ENCODE data around the gene CD244.
"Not testable (repeated sequence)": the region's sequence is repeated elsewhere in the genome, so short reads cannot be mapped to it uniquely, and the experiment has no call there.

The CD244 gene

DNA sequence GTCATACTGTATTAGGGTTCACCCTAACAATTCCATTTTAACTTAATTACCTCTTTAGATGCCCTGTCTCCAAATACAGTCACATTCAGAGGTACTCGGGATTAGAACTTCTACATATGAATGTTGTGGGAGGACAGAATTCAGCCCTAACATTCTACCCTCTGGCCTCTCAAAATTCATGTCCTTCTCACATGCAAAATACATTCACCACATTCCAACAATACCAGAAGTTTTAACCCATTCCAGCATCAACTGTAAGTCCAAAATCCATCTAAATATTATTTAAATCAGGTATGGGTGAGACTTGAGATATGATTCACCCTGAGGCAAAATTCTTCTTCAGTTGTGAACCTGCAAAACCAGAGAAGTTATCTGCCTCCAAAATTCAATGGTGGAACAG lies 52.2 kb downstream of the CD244 start:
- no peak for DNase-seq (ENCODE audit: low read depth)

DNA sequence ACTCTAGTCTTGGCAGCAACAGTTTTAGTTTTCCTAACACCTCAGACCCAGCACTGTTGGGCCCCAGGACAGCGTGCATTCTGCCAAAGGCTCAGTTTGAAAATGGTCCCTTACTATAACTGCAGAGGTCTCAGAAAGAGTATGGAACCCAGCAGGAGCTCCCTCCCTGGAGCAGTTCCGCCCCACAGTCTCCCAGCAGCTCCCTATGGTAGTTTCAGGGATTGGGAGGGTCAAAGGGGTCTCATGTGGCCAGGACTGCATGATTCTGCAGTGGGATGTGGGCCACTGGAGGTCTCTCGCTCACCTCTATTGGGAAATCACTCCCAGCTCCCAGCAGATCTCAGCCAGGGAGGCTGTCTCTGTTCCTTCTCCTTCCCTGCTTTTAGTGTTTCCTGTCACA lies 54.4 kb downstream of the CD244 start:
- no peak for DNase-seq (ENCODE audit: low read depth)

DNA sequence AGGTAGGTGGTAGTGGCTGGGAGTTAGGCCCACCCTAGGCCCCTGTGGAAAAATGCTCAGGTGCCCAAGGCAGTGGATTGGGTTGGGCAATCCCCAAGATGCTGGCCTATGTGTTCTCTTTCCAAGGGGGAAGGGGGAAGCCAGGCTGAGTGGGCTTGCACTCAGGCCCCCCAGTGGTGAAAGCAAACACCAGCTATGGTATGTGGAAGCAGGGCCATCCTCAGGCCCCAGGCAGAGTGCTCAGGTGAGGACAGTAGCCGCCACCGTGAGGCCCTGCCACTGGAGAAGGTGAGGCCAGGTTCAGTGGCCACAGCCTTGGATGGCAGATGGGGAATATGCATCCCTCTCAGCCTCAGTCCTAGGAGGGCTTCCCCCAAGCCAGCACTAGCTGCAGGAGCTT lies 54.9 kb downstream of the CD244 start:
- no peak for DNase-seq (ENCODE audit: low read depth)

DNA sequence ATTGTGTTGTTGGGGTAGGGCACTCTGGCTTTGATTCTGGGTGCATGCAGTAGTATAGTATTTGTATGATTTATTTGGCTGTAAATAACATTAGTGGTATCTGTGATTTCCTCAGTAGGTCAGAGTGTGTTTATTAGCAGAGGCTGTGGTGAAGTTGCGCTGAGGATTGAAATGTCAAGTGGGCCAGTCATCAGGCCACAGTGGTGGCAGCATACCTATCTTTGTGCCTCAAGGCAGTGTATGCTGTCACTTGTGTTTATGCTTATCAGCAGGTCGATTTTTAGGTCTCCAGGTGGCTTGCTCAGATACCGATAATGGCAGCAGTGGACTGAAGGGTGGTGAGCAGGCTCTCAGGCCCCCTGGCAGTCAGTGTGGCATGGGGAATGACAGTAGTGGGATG lies 55.4 kb downstream of the CD244 start:
- no peak for DNase-seq (ENCODE audit: low read depth)

DNA sequence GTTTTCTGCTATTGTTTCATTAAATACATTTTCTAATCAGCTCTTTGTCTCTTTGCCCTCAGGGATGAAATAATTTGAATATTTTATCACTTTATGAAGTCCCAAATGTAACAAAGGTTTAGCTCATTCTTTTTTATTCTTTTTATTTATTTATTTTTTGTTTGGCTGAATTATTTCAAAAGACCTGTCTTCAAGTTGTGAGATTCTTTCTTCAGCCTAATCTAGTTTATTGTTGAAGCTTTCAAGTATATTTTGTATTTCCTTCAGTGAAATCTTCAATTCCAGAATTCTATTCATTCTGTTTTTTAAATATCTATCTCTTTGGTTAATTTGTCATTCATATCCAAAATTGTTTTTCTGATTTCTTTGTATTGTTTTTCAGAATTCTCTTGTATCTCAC lies 55.9 kb downstream of the CD244 start:
- no peak for DNase-seq (ENCODE audit: low read depth)

DNA sequence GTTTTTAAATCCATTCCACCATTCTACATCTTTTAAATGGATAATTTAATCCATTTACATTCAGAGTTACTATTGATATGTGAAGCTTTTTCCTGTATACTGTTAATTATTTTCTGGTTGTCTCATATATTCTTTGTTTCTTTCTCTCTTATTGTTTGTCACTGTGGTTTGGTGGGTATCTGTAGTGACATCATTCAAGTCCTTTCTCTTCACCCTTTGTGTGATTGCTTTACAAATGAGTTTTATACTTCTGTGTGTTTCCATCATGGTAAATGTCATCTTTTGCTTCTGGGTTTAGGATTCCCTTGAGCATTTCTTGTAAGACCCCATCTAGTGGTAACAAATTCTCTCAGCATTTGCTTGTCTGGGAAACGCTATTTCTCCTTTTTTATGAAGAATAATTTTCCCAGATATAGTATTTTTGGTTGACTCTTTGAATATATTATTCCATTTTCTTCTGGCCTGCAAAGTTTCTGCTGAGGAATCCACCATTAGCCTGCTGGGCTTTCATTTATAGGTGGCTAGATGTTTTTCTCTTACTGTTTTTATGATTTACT lies 56.5 kb downstream of the CD244 start:
- no peak for DNase-seq (ENCODE audit: low read depth)

DNA sequence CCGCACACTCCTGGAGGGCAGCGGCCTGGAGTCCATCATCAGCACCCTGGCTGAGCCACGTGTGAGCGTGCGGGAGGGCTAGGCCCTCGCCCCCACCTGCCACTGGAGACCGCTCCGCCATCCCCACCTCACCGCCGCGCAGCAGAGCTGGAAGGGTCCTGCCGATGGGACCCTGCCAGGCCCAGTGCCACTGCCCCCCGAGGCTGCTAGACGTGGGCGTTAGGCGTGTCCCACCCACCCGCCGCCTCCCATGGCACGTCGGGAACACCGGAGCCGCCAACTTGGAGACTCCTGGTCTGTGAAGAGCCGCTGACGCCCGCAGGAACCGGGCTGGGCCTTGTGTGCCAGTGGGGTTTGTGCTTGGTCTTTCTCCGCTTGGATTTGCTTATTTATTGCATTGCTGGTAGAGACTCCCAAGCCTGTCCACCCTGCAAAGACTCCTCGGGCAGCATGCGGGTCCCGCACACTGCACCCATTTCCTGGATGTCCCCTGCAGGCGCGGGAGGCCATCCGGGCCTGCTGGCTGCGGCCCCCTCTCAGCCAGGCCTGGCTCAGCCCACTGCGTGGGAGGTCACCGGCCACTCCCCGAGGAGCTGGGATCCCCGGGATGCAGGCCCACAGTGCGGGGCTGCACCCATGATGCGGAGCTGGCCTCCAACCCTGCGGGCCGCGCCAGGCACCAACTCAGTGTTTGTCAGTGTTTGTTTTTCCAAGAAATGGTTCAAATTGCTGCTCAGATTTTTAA lies 60.7 kb downstream of the CD244 start:
- no peak for DNase-seq (ENCODE audit: low read depth)

DNA sequence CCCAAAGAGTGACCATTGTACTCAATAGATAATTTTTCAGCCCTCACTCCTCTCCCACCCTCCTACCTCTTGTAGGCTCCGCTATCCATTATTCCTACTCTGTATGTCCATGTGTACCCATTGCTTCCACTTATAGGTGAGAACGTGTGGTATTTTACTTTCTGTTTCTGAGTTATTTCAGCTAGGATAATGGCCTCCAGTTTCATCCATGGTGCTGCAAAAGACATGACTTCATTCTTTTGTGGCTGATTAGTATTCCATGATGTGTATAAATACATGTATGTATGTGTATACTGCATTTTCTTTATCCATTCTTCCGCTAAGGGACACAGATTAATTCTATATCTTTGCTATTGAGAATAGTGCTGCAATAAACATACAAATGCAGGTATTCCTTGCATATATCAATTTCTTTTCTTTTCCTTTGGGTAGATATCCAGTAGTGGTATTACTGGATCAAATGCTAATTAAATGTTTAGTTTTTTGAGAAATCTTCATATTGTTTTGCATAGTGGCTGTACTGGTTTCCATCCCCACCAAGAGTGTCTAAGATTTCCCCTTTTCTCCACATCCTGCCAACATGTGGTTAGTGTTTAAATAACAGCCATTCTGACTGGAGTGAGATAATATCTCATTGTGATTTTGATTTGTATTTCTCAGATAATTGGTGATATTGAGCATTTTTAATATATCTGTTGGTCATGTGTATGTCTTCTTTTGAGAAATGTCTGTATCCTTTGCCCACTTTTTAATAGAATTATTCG lies 61.9 kb downstream of the CD244 start:
- no peak for DNase-seq (ENCODE audit: low read depth)

DNA sequence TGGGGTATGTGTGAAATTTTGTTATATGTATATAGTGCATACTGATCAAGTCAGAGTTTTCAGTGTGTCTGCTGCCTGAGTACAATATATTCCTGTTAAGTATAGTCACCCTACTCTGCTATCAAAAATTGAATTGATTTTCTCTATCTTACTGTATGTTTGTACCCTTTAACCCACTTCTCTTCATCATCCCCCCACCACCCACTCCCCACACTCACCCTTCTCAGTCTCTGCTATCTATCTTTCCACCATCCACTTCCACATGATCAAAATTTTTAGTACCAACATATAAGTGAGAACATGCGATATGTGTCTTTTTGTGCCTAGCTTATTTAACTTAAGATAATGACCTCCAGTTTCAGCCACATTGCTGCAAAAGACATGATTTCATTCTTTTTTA lies 62.5 kb downstream of the CD244 start:
- no peak for DNase-seq (ENCODE audit: low read depth)

DNA sequence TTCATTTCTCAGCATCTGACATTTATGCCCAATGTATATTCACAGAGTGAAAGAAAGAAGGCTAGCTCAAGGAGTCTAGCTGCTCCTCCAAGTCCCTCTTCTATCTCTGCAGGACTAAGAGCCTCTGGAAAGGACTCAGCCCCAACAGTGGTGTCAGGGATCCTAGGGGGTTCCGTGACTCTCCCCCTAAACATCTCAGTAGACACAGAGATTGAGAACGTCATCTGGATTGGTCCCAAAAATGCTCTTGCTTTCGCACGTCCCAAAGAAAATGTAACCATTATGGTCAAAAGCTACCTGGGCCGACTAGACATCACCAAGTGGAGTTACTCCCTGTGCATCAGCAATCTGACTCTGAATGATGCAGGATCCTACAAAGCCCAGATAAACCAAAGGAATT lies 63.0 kb downstream of the CD244 start:
- DNase-seq (ENCODE audit: low read depth) = no peak

DNA sequence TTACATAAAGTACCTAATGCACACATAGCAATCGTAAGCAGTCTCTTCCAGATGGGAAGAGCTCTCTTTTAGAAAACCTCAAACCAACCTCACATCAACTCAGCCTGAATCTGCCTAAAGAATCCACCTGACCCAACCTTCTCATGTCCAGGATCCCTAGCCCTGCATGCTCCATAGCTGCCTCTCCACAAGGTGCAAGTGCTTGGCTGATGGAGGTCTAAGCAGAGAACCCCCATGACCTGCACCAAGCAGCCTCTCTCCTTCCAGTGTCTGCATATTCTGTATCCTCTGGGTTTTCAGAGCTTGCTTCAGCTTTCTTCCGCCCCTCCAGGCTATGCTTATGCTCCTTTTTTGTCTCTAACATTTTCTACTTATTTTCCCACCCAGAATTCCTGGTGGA lies 64.2 kb downstream of the CD244 start:
- DNase-seq (ENCODE audit: low read depth) = no peak

DNA sequence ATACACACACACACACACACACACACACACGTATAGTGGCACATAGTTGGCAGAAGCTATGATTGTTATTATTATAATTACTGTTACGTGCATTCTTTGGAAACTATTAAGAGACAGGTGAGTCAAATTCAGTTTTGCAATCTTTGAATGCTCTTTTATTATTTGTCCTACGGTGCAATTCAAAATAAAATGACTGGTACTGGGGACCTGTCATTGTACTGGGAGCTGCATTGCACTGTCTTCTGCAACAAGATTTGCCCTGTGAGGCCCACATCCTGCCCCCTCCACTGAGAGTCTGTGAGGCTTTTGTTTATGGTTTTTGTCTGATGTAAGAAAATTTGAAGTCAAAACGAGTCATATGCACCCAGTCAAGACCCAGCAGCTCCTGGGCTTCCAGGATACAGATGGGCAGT lies 64.8 kb downstream of the CD244 start:
- peak; percentile 45 for DNase-seq (ENCODE audit: low read depth)

DNA sequence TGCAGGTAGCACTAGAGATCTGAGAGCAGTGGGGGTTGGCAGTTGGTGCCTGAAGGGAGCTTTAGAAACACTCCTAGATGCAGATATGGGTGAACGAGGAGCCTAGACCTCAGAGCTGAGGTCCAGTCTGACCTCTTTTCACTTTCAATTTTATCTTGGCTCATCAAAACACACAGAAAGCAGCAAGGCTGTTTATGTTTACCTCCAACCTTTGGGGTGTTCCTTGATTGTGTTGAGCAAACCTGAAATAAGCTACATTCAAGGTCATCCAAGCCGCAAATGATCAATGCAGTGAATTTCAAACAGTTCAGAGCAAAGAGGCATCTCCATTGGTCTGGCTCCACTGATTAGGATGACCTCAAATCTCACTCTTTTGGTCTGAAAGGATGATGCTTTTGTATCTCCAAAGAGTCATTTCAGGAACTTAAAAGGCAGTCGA lies 65.4 kb downstream of the CD244 start:
- DNase-seq (ENCODE audit: low read depth) = no peak

DNA sequence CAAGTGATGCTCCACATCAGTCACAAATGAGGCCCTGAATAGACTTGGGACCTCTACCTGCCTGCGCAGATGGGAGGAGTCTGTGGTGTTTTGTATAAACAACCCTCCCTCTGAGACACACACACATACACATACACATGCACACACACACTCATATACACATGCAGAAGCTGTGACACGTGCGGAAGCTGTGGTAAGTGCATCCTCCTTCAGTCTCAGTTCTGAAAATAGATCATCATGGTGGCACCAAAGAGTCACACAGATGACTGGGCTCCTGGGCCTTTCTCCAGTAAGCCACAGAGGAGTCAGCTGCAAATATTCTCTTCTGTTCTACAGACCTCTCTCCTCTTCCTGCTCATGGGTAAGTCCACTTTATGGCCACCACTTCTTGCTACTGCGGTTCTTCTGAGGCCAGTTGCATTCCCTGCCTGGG lies 66.7 kb downstream of the CD244 start, which contains the start of gene LY9:
Gene LY9, plus strand, starts transcription at position 224 of the 433 bp plus-strand sequence. Its CDS starts 14 bp downstream, at position 238.
- DNase-seq (ENCODE audit: low read depth) = peak; percentile 51

DNA sequence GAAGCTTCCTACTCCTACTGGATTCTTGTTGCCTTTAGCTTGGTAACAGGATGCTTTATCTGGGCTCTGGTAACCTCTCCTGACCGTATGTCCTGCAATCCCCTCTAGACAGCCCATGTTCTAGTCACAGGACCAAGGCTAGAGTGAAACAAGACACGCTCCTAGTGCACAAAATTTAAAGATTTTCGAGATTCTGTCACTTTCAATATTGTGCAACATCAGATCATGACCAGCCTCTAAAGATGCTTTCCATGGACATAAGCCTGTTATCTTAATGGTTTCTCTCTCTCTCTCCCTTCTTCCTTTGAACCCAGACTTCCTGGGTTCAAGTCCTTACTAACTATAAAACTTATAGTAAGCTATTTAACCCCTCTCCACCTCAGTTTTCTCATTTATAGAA lies 68.3 kb downstream of the CD244 start:
- DNase-seq (ENCODE audit: low read depth) = no peak

DNA sequence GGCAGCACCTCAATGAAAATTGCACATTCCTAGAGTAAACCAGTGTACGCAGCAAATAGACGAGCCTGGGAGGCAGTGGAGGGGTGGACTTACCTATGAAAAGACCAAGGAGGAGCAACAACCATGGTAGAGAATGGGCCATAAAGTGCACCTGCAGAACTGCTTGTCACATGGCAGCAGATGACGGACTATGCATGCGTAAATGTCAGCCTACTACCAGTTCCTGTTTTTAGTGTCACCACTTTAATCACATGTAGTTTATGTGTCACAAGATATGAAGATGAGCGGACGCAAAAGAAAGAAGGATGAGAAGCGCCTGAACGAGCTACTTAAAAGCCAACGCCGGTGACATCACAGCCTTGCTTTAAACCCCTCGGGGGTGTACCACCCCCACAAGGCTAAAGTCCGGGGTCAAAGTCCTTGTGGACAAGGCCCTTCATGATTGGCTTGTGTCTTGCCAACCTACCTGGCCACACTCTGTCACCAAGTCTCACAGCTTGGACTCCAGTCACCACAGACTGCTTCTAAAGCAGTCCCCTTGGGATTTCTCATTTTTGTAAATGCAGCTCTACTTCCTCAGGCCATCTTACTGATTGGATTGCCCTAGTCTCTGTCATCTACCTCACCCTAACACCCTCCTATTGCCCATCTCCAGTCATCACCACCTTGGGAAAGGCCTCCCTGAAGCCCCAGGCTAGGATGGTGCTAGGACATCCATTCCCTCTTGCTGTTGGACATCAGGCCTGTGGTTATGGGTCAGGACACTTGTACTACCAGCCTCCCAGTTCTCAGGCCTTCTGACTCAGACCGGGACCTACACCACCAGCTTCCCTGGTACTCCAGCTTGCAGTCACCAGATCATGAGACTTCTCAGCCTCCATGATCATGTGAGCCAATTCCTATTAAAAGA lies 72.7 kb downstream of the CD244 start:
- DNase-seq (ENCODE audit: low read depth) = no peak

DNA sequence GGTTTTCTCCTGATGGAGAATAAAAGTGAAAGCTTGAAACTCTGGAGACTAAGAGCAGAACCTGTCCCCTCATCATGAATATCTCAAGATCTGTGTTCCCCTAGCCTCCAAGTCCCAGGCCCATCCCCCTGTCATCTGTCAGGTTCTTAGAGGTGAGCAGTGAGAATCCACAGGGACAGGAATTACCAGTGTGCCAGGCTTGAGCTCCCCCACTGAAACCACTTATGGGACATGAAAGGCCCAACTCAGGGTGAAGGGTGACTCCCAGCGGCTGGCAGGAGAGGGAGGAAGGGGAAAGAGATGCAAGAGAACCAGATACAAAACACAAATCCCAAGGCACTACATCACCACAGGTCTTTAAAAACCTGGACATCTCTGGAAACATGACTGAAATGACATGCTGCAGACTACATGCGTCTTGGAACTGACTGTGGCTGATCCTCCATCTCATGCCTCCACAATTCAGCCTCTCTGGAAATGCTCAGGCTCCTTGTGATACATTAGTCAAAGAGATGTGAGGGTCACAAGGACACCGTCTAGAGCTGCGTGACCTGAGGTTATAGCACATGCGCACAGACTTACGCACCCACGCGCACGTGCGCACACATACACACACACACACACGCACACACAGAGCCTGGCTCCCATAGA lies 73.5 kb downstream of the CD244 start:
- no peak for DNase-seq (ENCODE audit: low read depth)

DNA sequence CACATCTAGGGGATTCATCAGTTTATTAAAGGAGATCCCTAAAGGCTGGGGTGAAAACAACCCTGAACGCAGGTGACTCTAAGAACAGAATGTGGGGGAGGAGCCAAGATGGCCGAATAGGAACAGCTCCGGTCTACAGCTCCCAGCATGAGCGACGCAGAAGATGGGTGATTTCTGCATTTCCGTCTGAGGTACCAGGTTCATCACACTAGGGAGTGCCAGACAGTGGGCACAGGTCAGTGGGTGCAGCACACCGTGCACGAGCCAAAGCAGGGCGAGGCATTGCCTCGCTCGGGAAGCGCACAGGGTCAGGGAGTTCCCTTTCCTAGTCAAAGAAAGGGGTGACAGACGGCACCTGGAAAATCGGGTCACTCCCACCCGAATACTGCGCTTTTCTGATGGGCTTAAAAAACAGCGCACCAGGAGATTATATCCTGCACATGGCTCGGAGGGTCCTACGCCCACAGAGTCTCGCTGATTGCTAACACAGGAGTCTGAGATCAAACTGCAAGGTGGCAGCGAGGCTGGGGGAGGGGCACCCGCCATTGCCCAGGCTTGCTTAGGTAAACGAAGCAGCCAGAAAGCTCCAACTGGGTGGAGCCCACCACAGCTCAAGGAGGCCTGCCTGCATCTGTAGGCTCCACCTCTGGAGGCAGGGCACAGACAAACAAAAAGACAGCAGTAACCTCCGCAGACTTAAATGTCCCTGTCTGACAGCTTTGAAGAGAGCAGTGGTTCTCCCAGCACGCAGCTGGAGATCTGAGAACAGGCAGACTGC lies 79.5 kb downstream of the CD244 start:
- not testable (repeated sequence) for DNase-seq (ENCODE audit: low read depth)

DNA sequence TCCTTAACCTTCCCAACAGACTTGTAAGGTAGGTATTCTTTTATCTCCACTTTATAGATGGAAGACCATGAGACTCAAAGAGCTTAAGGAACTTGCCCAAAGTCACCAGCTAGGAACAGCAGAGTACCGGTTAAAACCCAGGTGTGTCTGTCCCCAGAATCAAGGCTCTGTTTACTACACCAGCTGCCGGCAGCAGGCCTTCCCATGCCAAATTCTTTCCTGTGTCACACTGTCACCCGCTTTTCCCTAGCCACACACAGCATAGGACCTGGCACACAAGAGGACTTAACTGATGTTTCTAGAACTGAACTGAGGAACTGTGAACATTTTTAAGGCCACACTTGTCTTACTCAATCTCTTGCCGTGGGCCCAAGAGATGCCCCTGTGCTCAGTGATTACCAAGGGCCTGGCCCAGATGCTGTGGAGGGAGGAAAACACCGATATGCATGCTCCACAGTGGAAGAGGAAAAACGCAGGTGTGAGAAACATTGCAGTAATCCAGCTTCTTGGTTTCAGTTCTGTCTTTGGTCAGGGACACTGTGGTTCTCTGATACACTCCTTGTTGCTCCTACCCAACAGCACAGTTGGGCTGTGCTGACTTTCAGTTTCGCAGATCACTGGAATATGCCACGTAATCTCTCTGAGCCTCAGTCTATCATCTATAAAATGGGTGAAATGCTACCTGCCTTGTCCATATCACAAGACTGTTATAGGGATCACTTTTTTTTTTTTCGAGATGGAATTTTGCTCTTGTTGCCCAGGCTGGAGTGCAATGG lies 80.6 kb downstream of the CD244 start:
- no peak for DNase-seq (ENCODE audit: low read depth)

DNA sequence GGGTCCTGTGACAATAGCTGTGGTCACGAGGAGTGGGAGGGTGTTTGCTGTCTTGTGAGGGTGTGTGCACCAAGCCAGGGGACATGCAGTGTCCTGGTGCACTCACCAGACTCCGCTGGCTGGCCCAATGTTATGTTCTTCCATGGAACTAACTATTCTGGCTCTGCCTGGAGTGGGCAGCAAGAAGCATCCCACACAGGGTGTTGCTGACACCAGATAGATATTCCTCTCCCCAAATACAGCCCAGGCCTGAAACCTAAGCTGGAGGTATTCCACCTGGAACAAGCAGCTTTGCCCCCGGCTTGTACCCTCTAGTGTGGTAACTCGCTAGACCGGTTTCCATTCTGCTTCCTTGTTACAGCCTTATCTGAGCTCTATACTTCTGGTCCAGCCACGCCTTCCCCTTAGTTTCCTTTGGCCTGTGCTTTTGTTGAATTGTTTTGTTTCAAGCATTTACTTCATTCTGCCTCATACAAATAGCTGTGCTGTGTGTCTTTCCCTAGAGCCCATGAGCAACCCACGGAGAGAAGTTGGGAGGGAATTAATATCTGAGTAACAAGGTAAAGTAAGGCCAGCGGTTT lies 81.4 kb downstream of the CD244 start:
- DNase-seq (ENCODE audit: low read depth) = no peak
